ENCODE measurements around the gene NOS3. TPM values are rescaled to one million over a fixed set of nuclear protein-coding genes. Genes with fewer than 3 reads are reported as not detected.

The NOS3 gene
- total and polyA plus RNA-seq, 2 of the 13 experiments (the other 11 are each of a cell fraction or from before 2014, with no cell fraction given): 3.7 to 7.5 TPM

DNA sequence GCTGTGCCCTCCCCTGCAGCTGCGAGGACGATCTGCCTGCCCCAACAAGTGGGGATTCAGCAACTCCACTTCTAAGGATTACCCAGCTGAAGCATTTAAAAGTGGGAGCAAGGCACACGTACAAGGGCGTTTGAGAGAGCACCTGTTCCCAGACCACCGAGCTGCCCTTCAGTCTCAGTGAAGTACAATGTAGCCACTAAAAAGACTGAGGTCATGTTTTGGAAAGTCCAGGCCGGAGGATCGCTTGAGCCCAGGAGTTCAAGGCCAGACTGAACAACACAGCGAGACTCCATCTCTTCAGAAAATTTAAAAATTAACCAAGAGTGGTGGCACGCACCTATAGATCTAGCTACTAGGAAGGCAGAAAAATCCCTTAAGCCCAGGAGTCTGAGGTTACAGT is 14.7 kb downstream of the NOS3 start (continued):
- TF ChIP-seq DPF2 (CRISPR knock-in tag; IDR thresholded peaks at IDR 0.05; ENCODE audit: borderline replicate concordance, low read depth) (peak; percentile 42; the same call in 1 of the 2 replicates), RXRA (CRISPR knock-in tag; IDR thresholded peaks at IDR 0.05) (peak; percentile 45; the same call in 1 of the 2 replicates), CC2D1A (CRISPR knock-in tag; IDR thresholded peaks at IDR 0.05) (no peak), ZMYM3 (CRISPR knock-in tag; IDR thresholded peaks at IDR 0.05) (peak; percentile 94), ZMYM2 (CRISPR knock-in tag; IDR thresholded peaks at IDR 0.05) (peak; percentile 46), ZNF749 (CRISPR knock-in tag; IDR thresholded peaks at IDR 0.05; ENCODE audit: borderline replicate concordance) (no peak), ASH2L (IDR thresholded peaks at IDR 0.05; ENCODE audit: insufficient read length, low read depth, low read length) (peak; percentile 22), ZNF329 (CRISPR knock-in tag; IDR thresholded peaks at IDR 0.05; ENCODE audit: low read depth) (no peak), TEAD2 (CRISPR knock-in tag; IDR thresholded peaks at IDR 0.05) (no peak), TARDBP (CRISPR knock-in tag; IDR thresholded peaks at IDR 0.05) (peak; percentile 54; the same call in 1 of the 2 replicates), FOXK1 (CRISPR knock-in tag; IDR thresholded peaks at IDR 0.05; ENCODE audit: borderline replicate concordance, low read depth) (peak; percentile 42; the same call in 1 of the 2 replicates), NR2C2 (CRISPR knock-in tag; IDR thresholded peaks at IDR 0.05; ENCODE audit: borderline replicate concordance) (peak; percentile 54), NR2F1 (CRISPR knock-in tag; IDR thresholded peaks at IDR 0.05) (peak in 1 of 2 experiments; percentile 19; a peak in 1 of 4 replicates), ZNF543 (CRISPR knock-in tag; IDR thresholded peaks at IDR 0.05) (0 out of 2 replicates have a peak, but pooled peaks have one; percentile 27), NONO (IDR thresholded peaks at IDR 0.05) (no peak), NONO (CRISPR knock-in tag; conservative IDR thresholded peaks at IDR 0.05) (0 out of 2 replicates have a peak, but pooled peaks have one; percentile 34)
- TF ChIP-seq, protein P1, sequence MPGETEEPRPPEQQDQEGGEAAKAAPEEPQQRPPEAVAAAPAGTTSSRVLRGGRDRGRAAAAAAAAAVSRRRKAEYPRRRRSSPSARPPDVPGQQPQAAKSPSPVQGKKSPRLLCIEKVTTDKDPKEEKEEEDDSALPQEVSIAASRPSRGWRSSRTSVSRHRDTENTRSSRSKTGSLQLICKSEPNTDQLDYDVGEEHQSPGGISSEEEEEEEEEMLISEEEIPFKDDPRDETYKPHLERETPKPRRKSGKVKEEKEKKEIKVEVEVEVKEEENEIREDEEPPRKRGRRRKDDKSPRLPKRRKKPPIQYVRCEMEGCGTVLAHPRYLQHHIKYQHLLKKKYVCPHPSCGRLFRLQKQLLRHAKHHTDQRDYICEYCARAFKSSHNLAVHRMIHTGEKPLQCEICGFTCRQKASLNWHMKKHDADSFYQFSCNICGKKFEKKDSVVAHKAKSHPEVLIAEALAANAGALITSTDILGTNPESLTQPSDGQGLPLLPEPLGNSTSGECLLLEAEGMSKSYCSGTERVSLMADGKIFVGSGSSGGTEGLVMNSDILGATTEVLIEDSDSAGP (CRISPR knock-in tag; IDR thresholded peaks at IDR 0.05; ENCODE audit: borderline replicate concordance): 0 out of 2 replicates have a peak, but pooled peaks have one; percentile 38
- TF ChIP-seq, protein P2, sequence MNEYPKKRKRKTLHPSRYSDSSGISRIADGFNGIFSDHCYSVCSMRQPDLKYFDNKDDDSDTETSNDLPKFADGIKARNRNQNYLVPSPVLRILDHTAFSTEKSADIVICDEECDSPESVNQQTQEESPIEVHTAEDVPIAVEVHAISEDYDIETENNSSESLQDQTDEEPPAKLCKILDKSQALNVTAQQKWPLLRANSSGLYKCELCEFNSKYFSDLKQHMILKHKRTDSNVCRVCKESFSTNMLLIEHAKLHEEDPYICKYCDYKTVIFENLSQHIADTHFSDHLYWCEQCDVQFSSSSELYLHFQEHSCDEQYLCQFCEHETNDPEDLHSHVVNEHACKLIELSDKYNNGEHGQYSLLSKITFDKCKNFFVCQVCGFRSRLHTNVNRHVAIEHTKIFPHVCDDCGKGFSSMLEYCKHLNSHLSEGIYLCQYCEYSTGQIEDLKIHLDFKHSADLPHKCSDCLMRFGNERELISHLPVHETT (CRISPR knock-in tag; conservative IDR thresholded peaks at IDR 0.05): no peak
- TF ChIP-seq, protein P3, sequence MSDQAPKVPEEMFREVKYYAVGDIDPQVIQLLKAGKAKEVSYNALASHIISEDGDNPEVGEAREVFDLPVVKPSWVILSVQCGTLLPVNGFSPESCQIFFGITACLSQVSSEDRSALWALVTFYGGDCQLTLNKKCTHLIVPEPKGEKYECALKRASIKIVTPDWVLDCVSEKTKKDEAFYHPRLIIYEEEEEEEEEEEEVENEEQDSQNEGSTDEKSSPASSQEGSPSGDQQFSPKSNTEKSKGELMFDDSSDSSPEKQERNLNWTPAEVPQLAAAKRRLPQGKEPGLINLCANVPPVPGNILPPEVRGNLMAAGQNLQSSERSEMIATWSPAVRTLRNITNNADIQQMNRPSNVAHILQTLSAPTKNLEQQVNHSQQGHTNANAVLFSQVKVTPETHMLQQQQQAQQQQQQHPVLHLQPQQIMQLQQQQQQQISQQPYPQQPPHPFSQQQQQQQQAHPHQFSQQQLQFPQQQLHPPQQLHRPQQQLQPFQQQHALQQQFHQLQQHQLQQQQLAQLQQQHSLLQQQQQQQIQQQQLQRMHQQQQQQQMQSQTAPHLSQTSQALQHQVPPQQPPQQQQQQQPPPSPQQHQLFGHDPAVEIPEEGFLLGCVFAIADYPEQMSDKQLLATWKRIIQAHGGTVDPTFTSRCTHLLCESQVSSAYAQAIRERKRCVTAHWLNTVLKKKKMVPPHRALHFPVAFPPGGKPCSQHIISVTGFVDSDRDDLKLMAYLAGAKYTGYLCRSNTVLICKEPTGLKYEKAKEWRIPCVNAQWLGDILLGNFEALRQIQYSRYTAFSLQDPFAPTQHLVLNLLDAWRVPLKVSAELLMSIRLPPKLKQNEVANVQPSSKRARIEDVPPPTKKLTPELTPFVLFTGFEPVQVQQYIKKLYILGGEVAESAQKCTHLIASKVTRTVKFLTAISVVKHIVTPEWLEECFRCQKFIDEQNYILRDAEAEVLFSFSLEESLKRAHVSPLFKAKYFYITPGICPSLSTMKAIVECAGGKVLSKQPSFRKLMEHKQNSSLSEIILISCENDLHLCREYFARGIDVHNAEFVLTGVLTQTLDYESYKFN (CRISPR knock-in tag; conservative IDR thresholded peaks at IDR 0.05): peak; percentile 56
- TF ChIP-seq, protein P4, sequence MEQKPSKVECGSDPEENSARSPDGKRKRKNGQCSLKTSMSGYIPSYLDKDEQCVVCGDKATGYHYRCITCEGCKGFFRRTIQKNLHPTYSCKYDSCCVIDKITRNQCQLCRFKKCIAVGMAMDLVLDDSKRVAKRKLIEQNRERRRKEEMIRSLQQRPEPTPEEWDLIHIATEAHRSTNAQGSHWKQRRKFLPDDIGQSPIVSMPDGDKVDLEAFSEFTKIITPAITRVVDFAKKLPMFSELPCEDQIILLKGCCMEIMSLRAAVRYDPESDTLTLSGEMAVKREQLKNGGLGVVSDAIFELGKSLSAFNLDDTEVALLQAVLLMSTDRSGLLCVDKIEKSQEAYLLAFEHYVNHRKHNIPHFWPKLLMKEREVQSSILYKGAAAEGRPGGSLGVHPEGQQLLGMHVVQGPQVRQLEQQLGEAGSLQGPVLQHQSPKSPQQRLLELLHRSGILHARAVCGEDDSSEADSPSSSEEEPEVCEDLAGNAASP (CRISPR knock-in tag; IDR thresholded peaks at IDR 0.05; ENCODE audit: borderline replicate concordance): 0 out of 2 replicates have a peak, but pooled peaks have one; percentile 18
- TF ChIP-seq, protein P5, sequence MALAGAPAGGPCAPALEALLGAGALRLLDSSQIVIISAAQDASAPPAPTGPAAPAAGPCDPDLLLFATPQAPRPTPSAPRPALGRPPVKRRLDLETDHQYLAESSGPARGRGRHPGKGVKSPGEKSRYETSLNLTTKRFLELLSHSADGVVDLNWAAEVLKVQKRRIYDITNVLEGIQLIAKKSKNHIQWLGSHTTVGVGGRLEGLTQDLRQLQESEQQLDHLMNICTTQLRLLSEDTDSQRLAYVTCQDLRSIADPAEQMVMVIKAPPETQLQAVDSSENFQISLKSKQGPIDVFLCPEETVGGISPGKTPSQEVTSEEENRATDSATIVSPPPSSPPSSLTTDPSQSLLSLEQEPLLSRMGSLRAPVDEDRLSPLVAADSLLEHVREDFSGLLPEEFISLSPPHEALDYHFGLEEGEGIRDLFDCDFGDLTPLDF (CRISPR knock-in tag; IDR thresholded peaks at IDR 0.05): no peak
